Hematopoietic multipotent progenitor cell treated with erythropoietin and hydrocortisone succinate and interleukin-3 and kit ligand, for 8 days (in vitro differentiated cells): Measurements from ENCODE around the gene CX3CL1.

Experiments used
- DNase-seq: peaks from one replicate; pipeline ENCODE4 v3.0.0-alpha.2; 2015

CX3CL1 gene

DNA sequence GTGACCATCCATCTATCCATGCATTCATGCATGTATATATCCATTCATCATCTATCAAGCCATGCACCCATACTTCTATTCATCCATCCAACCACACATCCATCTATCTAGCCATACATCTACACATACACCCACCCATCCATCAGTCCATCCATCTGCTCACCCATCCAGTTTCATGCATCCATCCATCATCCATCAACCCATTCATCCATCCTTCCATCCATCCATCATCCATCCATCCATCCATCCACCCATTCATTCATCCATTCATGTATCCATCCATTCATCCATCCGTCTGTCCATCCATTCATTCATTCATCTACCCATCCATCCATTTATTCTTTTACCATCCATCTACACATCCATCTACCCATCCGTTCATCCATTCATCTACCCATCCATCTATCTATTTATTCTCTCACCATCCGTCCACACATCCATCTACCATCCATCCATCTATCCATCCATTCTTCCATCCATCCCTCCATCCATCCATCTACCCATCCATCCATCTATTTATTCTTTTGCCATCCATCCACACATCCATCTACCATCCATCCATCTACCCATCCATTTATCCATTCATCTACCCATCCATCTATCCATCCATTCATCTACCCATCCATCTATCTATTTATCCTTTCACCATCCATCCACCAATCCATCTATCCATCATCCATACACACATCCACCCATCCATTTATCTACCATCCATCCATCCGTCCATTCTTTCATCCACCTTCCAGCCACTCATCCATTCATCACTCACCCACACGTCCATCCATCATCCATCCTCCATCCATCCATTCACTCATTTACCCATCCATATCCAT, 35.4 kb downstream of the CX3CL1 start:
- DNase-seq = no peak

GRCh38 chr16:57409065-57409464, 36.8 kb downstream of the CX3CL1 start:
- no peak for DNase-seq

- DNase-seq = no peak
Observed at GRCh38 chr16:57409870-57410587, 37.7 kb downstream of the CX3CL1 start.

GRCh38 chr16:57411362-57411976, 39.2 kb downstream of the CX3CL1 start:
- no peak for DNase-seq

- DNase-seq = no peak
Observed at GRCh38 chr16:57412584-57412983, 40.3 kb downstream of the CX3CL1 start.

DNA sequence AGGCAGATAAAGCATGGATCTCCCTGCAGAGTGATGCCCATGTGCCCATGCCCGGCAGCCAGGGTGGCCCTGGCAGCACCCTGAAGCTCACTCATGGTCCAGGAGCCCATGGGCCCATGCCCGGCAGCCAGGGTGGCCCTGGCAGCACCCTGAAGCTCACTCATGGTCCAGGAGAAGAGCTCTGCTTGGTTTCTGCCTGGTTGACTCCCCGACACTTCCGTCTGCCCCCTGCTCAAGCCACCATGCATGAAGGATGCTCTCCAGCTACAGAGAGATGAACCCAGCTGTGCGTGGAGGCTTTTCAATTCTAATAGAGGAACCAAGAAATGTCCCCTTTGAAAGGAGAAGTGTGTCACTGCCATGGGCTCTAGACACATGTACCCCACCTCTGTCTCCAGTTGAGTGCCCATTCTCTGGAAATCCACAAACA, 41.0 kb downstream of the CX3CL1 start:
- no peak for DNase-seq

DNA sequence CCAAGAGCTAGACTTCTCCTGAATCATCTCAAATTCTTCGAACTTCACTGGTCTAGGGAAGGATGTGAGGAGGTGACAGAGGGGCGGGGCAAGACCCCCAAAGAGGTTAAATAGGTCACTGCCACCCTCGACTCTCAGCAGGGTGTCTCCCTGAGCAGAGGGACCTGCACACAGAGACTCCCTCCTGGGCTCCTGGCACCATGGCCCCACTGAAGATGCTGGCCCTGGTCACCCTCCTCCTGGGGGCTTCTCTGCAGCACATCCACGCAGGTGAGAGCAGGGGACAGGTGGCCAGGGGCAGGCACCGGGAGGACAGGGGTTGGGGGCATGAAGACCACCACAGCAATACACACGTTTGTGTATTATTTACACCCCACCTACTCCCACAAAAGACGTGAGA, 41.4 kb downstream of the CX3CL1 start:
- DNase-seq = no peak

DNA sequence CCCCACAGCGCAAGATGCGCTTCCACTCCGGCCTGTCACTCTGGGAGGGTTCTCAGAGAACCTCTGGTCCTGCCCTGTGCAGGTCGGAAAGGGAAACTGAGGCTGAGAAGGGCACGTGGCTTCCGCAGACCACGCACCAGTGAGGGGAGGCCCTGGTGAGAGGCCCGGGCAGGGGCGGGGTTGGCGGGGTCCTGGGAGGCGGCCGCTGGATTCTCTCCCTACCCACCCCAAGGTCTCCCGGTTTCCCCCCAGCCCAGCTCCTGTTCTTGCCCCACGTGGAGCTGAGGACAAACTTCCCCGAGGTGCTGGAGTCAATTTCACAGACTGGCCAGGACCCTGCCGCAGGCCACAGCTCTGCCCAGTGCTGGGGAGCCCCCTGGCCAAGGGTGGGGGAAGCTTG, 43.8 kb downstream of the CX3CL1 start:
- DNase-seq = no peak

DNA sequence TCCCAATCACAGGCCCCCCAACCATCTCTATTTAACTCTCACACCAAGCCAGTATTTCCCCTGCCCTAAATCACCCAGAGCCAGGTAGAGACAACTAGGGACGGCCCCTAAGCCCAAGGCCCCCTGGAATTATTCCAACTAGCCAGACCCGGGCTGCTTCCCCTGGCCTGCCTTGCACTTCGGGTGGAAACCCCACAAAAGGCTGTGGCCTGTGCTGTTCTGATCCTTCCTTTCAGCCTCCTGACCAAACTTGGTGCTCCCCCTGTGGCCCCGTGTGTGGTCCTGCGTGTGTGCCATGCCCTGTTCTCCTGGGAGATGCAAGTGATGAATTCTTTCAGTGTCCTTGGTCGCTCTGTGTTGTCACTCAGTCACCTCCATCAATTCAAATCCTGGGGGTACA, 47.2 kb downstream of the CX3CL1 start:
- DNase-seq = no peak

GRCh38 chr16:57422026-57422944, 50.0 kb downstream of the CX3CL1 start:
- peak; percentile 71 for DNase-seq

DNA sequence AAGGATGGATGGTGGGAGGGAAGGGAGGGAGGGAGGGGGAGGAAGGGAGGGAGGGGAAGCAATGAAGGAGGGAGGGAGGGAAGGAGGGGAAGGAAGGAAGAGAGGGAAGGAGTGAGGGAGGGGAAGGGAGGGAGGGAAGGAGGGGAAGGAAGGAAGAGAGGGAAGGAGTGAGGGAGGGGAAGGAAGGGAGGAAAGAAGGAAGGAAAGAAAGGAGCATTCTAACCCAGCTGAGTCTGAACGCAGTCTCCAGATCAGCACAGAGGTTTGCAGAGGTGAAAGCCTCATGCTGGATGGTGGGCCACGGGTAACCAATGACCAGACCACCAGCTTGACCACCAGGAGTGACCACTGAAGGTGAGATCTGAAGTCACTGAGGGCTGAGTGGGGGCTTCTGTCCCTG, 50.9 kb downstream of the CX3CL1 start:
- no peak for DNase-seq

DNA sequence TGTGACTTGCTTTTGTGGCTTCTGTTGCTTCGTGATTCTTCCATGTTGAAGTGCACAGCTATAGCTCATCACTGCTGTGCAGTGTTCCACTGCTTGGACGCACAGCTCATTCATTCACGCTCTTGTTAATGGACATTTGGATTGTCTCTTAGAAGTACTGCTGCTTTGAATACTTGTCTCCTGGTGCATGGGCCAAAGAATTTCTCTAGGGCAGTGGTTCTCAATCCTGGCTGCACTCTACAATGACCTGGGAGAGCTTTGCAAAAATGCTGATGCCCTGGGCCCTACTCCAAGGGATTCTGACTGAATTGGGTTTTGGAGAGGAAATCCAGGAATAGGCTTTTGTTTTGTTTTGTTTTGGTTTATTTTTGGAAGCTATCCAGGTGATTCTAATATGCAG, 52.3 kb downstream of the CX3CL1 start:
- no peak for DNase-seq

DNA sequence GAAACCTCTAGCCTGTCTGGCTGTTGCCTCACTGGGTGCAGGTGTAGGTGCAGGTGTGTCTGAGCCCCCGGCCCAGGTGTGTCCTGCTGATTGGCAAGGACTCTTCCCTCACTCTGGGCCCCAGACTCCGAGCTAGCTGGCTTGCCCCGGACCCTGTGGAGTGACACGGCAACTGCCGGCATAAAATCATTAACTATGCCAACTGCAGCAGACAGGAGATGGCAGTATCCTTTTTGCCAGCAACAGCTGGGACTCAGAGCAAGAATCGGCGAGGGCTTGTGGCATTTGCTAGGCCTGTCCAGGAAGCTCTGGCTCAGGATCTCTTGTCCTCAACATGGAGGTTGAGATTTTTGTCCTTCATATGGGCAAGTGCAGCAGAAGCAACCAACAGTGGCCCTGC, 54.1 kb downstream of the CX3CL1 start:
- DNase-seq = no peak

DNA sequence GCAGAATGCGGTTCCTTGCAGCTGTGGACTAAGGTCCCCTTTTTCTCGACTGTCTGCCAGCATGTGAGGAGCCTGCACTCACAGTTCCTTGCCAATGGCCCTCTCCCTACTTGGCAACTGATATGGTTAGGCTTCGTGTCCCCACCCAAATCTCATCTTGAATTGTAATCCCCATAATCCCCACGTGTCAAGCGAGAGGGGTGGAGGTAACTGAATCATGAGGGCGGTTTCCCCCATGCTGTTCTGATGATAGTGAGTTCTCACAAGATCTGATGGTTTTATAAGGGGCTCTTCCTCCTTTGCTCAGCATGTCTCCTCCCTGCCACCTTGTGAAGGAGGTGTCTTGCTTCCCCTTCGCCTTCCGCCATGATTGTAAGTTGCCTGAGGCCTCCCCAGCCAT, 55.0 kb downstream of the CX3CL1 start:
- peak; percentile 51 for DNase-seq

DNA sequence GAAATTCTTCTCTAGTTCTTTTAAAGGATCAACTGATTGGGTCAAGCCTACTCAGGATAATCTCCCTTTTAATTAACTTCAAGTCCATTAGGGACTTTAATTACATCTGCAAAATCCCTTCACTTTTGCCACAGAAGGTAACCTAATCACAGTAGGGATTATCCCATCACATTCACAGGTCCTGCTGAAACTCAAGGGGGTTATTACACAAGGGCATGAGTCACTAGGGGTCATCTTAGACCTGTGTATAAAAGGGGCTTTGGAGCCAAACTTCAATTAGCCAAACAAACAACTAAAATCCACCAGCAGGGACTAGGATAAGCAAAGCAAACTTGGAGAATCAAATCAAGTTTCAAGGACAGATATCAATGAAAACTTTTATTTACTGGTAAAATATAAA, 55.5 kb downstream of the CX3CL1 start:
- no peak for DNase-seq

DNA sequence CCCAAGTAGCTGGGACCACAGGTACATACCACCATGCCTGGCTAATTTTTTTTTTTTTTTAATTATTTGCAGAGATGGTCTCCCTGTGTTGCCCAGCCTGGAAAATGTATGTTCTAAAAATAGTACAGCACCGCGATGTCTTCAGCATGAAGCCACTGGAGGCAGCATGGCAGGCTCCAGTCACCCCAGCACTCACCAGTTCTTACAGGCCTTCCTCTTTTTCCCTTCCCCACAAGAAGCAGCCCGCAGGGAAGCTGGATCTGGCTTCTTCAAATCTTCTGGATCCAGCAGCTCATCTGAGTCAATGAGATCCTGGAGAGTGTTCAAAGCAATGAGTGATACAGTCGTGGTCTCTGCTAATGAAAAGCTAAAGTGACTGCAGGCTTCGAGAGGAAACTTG, 58.7 kb downstream of the CX3CL1 start:
- DNase-seq = no peak

DNA sequence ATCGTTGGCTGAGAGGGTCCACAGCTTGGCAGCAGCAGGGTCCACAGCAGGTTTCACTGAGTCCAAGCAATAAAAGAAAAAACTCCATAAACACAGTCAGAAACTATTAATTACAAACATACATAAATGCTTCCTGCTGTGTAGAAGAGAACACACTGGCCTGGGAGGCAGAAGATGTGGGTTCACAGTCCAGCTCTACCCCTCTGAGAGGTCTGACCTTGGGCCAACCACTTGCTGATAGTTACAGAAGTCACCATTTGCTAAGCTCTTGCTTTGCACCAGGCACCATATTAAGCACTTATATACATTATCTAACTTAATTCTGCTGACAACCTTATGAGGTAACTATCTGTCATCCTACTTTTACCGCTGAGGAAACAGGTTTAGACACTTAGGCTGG, 60.2 kb downstream of the CX3CL1 start:
- DNase-seq = no peak

DNA sequence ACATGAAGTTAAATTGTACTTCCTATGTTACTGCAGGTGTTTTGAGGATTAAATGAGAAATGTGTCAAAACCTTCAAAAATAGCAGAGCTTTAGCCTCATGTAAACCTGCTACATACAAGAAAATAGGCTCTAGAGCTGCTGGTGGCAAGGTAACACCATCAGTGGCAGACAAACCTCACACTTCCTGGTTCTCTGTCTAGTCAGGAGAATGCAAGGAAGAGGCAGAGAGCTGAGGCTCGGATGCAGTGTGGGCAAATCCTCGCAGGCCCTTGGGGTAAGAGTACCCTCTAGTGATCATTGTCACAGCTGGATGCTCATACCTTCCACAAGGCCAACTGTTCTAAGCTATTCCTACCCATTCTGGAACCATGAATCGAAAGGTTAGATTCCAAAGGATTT, 60.7 kb downstream of the CX3CL1 start:
- DNase-seq = no peak

- DNase-seq = no peak
Observed at GRCh38 chr16:57434003-57434402, 61.7 kb downstream of the CX3CL1 start.
